Activated CD4-positive, alpha-beta memory T cell treated with anti-CD3 and anti-CD28 coated beads for 36 hours (primary cell): Measurements from ENCODE around the gene ANKRD63. TPM values are rescaled to one million over a fixed set of nuclear protein-coding genes. Genes with fewer than 3 reads are reported as not detected.

Experiments used
- CTCF ChIA-PET: fragments of 350-600 bp; sonication (Branson Sonifier 250); formaldehyde crosslinking; loops from one replicate; lab custom pipeline; 2021; ENCODE audit warnings: antibody characterized with exemption, inconsistent platforms; lab: Charles Lee
- POLR2A ChIA-PET: fragments of 350-600 bp; sonication (Branson Sonifier 250); formaldehyde crosslinking; loops from one replicate; lab custom pipeline; 2021; ENCODE audit warnings: antibody characterized with exemption; lab: Charles Lee
- DNase-seq: peaks from one replicate; pipeline ENCODE4 v3.0.0-alpha.2; 2020
- H3K27ac Mint-ChIP-seq: one replicate; pipeline ENCODE4 v1.8.0; 2021; ENCODE audit warnings: mixed read lengths
- H3K27me3 Mint-ChIP-seq: one replicate; pipeline ENCODE4 v1.8.0; 2021; ENCODE audit warnings: mixed read lengths
- H3K36me3 Mint-ChIP-seq: one replicate; pipeline ENCODE4 v1.8.0; 2021; ENCODE audit warnings: mixed read lengths
- H3K4me1 Mint-ChIP-seq: one replicate; pipeline ENCODE4 v1.8.0; 2021; ENCODE audit warnings: low read depth, mixed read lengths
- H3K4me3 Mint-ChIP-seq: one replicate; pipeline ENCODE4 v1.8.0; 2021; ENCODE audit warnings: mild to moderate bottlenecking, mixed read lengths
- H3K9me3 Mint-ChIP-seq: one replicate; pipeline ENCODE4 v1.8.0; 2021; ENCODE audit warnings: mixed read lengths
- intact Hi-C: fragments of 100-400 bp; cut with micrococcal nuclease; formaldehyde crosslinking; loops from one replicate; pipeline ENCODE4 v1.15.1; 2023
- total RNA-seq, 2 experiments: library from RNA; stranded (reverse); gene quantifications; one replicate each; pipeline ENCODE4 v1.2.3, GENCODE V29; 2021

The ANKRD63 gene
- total RNA-seq, 2 experiments from 2014 or later: not detected

DNA sequence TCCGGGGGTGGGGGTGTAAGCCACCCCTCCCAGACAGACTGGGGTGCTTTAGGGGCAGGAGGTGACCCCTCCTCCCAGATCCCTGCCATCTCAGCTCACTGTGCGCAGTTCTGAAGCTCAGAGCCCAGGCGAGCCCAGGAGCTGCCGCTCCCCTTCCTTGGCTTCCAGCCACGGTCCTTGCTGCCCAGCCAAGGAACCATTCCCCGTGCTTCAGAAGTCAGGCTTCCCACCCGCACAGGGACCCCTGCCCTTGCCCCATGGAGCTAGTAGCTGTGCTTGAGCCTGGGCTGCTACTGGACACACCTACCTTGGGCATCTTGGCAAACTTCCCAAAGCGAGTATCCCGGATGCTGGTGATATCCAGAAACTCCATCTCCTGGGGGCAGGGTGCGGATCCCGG, 20.1 kb upstream of the ANKRD63 start:
- Mint-ChIP-seq H3K4me1 (peaks cover 11% of the 10 kb centered on the region), H3K27ac (no peak overlapping the region), H3K4me3 (no peak overlapping the region), H3K27me3 (no peaks in the 10 kb centered on the region), H3K9me3 (peaks cover 8% of the 10 kb centered on the region), H3K36me3 (peaks cover 37% of the 10 kb centered on the region)
- intact Hi-C loops: loop anchor here (10.0 kb wide), 1 partner anchor 518 kb away; the partner anchor contains the start of gene FSIP1
- POLR2A ChIA-PET: no interaction called here
- DNase-seq: no peak
- CTCF ChIA-PET: interaction anchor here (1.4 to 23.9 kb wide), 2 partner anchors 20 to 27 kb away, joined by 4 to 500 read pairs; partner anchors contain the start of gene INAFM2

DNA sequence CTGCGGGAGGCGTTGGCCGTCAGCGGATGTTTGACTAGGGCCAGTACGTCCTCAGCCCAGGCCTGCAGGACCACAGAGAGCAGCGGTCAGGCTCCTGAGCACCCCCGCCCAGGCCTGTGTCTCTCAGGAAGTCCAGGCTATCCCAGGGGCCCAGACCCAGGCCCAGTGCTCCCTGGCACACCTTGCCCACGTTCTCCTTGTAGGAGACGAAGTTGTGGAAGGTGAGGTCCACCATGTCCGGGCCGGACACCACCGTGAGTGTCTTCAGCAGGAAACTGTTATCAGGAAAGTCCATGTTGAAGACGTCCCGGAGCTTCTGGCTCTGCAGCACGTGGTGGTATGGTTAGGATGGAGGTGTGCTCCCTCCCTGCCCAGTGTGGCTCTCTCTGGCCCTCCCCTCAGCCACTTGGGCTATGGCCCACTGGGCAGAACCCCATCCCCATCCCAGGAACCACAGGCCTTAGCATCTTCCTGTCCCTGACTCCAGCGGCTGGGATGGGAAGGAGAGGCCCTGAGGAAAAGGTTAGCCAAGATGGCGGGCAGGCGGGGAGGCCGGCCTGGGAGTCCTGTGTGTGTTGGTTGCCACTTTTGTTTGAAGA, 19.5 kb upstream of the ANKRD63 start:
- intact Hi-C loops: loop anchor here (10.0 kb wide), 1 partner anchor 518 kb away; the partner anchor contains the start of gene FSIP1
- peaks cover 37% of the 10 kb centered on the region for H3K36me3 Mint-ChIP-seq
- POLR2A ChIA-PET: no interaction called here

DNA sequence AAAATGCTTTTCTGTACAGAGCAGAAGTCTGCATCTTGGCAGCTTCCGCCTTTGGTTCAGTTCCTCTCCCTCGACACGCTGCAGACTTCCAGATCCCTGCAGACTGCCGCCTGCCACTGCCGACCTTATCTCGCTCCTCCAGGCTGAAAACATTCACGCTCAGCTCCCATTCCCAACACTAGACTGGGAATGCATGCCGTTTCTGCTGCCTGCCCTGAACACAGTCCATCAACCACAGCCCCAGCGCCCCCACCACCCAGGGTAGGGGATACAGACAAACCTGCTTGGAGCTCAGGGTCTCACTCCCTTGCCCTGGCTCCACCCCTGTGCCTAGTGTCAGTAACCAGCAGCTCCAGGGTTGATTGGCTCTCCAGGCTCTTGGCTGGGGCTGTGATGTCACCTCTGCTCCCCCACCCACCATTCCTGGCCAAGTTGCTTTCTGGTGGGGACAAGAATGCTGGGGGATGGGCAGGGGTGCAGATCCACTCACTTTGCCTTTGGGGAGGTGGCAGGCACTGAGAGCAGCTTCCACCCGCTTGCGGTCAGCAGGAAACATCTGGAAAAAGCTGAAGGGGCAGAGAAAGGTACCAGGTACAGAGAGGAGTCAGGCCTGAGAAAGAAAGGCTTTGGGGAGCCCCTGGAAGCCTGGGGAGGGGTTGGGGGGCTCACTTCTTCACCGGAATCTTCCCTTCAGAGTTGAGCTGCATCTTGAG, 18.8 kb upstream of the ANKRD63 start:
- Mint-ChIP-seq H3K36me3 (peaks cover 38% of the 10 kb centered on the region), H3K9me3 (peaks cover 8% of the 10 kb centered on the region), H3K4me3 (no peak overlapping the region), H3K4me1 (peaks cover 10% of the 10 kb centered on the region), H3K27me3 (no peaks in the 10 kb centered on the region), H3K27ac (no peak overlapping the region)
- no peak for DNase-seq
- POLR2A ChIA-PET: no interaction called here
- intact Hi-C loops: loop anchor here (10.0 kb wide), 1 partner anchor 517 kb away; the partner anchor contains the start of gene FSIP1
- CTCF ChIA-PET: interaction anchor here (0.7 to 23.9 kb wide), 4 partner anchors 8 to 36 kb away, joined by 3 to 500 read pairs (median 8); no protein-coding TSS in a partner anchor

More for the DNA sequence above, 19.5 kb upstream of the ANKRD63 start:
- peaks cover 11% of the 10 kb centered on the region for H3K4me1 Mint-ChIP-seq
- H3K27ac Mint-ChIP-seq: no peak overlapping the region
- peaks cover 8% of the 10 kb centered on the region for H3K9me3 Mint-ChIP-seq
- no peak overlapping the region for H3K4me3 Mint-ChIP-seq
- CTCF ChIA-PET: interaction anchor here (2.6 to 23.9 kb wide), 2 partner anchors 8 to 26 kb away, joined by 11 to 500 read pairs; no protein-coding TSS in a partner anchor
- H3K27me3 Mint-ChIP-seq: no peaks in the 10 kb centered on the region
- DNase-seq: no peak

DNA sequence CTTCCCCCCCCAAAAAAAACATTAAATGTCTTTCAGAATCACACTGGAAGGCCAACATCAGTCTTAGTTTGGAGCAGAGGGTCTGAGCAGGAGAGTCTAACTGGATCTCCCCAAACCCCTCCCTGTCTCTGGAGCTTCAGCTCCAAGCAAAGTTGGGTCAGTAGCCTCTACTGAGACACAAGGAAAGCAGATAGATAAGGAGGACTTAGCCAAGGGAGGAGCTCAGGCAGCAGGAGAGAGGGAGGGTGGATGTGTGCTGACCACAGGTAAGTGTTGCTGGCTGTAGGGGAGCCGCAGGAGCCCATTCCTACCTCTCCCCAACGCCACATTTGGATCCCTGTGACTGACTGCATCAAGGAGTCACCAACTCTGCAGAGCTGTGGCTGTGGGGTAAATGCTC, 17.9 kb upstream of the ANKRD63 start:
- intact Hi-C loops: loop anchor here (10.0 kb wide), 1 partner anchor 516 kb away; the partner anchor contains the start of gene FSIP1
- Mint-ChIP-seq H3K9me3 (peaks cover 8% of the 10 kb centered on the region), H3K36me3 (peaks cover 38% of the 10 kb centered on the region), H3K4me3 (no peak overlapping the region), H3K27me3 (no peaks in the 10 kb centered on the region), H3K27ac (no peak overlapping the region), H3K4me1 (peaks cover 2% of the 10 kb centered on the region)
- ChIA-PET POLR2A (no interaction called here), CTCF (interaction anchor here (0.6 to 23.9 kb wide), 5 partner anchors 9 to 302 kb away, joined by 3 to 500 read pairs (median 4); no protein-coding TSS in a partner anchor)
- no peak for DNase-seq

DNA sequence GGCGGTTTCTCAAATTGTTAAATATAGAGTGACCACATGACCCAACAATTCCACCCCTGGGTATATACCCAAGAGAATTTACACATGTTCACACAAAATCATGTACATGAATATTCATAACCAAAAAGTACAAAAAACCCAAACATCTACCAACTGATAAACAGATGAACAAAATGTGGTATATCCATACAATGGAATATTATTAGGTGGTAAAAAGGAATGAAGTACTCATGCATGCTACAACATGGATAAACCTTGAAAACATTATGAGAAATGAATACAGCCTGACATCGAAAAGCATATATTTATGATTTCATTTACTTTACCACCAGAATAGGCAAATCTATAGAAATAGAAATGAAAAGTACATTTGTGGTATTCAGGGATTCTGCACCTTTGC, 17.5 kb upstream of the ANKRD63 start:
- H3K4me1 Mint-ChIP-seq: no peaks in the 10 kb centered on the region
- peaks cover 8% of the 10 kb centered on the region for H3K9me3 Mint-ChIP-seq
- no peak for DNase-seq
- no peak overlapping the region for H3K27ac Mint-ChIP-seq
- ChIA-PET CTCF (interaction anchor here (0.6 to 23.9 kb wide), 4 partner anchors 10 to 301 kb away, joined by 3 to 500 read pairs (median 8); no protein-coding TSS in a partner anchor), POLR2A (no interaction called here)
- H3K4me3 Mint-ChIP-seq: no peak overlapping the region
- intact Hi-C loops: loop anchor here (10.0 kb wide), 1 partner anchor 516 kb away; the partner anchor contains the start of gene FSIP1
- peaks cover 38% of the 10 kb centered on the region for H3K36me3 Mint-ChIP-seq
- H3K27me3 Mint-ChIP-seq: no peaks in the 10 kb centered on the region

DNA sequence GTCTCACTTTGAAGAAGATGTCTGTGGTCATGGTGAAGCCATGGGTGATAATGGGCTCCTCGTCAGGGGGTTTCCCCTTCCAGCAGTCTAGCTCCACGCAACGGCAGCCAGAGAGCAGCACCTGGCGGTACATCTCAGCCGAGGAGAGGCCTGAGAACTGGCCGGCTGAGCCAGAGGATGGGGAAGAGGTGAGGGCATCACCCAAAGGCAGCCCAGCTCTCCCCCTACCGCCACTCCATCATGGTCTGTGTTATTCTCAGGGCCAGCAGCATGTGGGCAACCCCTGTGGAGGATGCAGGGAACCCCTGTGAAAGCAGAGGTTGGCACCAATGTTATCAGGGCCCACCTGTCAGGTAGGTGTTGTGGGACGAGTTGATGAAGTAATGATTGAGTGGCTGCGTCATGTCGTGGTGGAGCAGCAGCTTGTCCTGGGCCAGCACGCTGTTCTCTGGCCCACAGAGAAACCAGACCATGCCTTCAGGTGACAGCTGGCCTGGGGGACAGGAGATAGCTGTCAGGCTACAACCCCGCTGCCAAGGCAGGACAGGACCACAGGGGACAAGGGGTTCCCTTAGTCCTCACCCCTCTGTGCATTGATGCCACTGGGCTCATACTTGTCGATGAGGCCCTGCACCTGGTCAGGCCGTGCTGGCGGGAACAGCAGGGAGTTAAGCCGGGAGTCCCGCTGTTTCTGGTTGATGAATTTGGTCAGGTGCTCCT, 15.5 kb upstream of the ANKRD63 start:
- peaks cover 36% of the 10 kb centered on the region for H3K36me3 Mint-ChIP-seq
- intact Hi-C loops: no loop called here
- POLR2A ChIA-PET: interaction anchor here (1.1 kb wide), 1 partner anchor 11 kb away, joined by 3 read pairs; no protein-coding TSS in a partner anchor

DNA sequence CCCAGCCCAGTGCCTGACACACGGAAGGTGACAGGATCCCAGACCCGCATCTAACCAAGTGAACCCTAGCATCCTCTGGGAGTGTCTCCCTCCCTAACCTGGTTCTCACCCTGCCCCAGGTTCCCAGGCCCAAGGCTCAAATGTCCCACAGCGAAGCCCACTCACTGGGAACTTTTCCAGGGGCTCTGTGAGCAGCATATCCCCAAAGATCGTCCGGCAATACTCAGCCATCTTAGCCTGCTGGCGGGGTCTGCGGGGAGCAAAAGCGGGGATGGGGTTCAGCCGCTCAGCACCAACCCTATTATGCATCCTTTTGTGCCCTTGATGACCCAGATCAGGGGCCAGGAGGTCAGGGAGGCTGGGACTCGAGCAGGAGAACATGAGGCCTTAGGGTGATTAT, 14.5 kb upstream of the ANKRD63 start:
- DNase-seq: no peak
- CTCF ChIA-PET: interaction anchor here (1.0 to 1.5 kb wide), 3 partner anchors 11 to 23 kb away, joined by 3 to 4 read pairs (median 3); no protein-coding TSS in a partner anchor
- intact Hi-C loops: no loop called here
- POLR2A ChIA-PET: no interaction called here
- H3K4me1 Mint-ChIP-seq: no peaks in the 10 kb centered on the region
- peaks cover 33% of the 10 kb centered on the region for H3K36me3 Mint-ChIP-seq
- no peak overlapping the region for H3K27ac Mint-ChIP-seq
- H3K4me3 Mint-ChIP-seq: no peak overlapping the region
- H3K9me3 Mint-ChIP-seq: peaks cover 8% of the 10 kb centered on the region
- H3K27me3 Mint-ChIP-seq: no peaks in the 10 kb centered on the region

More for the DNA sequence above, 15.5 kb upstream of the ANKRD63 start:
- H3K4me3 Mint-ChIP-seq: no peak overlapping the region
- H3K9me3 Mint-ChIP-seq: peaks cover 8% of the 10 kb centered on the region
- CTCF ChIA-PET: interaction anchor here (0.9 to 1.5 kb wide), 3 partner anchors 10 to 23 kb away, joined by 3 to 4 read pairs (median 4); no protein-coding TSS in a partner anchor
- no peaks in the 10 kb centered on the region for H3K4me1 Mint-ChIP-seq
- no peaks in the 10 kb centered on the region for H3K27me3 Mint-ChIP-seq
- no peak for DNase-seq
- no peak overlapping the region for H3K27ac Mint-ChIP-seq

DNA sequence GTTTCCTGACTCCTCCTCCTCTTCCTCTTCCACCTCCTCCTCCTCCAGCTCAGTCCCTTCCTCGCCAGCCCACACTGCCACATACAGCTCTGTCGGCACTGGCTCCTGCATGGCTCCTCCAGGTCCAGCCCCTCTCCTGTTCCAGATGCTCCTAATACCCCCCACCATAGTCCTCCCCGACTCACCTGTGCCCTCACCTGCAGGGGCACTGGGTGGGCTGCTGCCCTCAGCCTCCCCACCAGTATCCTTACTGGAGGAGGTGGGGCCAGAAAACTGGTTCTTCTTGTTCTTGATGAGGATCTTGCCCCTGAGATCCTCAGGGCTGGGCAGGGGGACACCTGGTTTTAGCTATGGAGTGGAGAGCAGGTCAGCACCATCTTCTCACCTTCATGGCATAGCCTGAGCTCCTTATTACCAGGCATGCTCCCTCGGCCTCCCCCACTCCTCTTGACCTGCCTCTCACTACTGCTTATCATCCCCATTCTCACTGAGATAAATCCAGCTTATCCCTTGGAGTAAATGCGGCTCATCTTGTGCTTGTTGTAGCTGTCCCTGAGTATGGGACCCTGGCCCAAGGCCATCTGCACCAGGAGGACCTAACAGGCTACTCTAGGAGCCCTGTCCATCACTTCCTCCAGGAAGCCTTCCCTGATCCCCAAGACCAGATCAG, 13.8 kb upstream of the ANKRD63 start:
- H3K27ac Mint-ChIP-seq: no peak overlapping the region
- peaks cover 27% of the 10 kb centered on the region for H3K36me3 Mint-ChIP-seq
- intact Hi-C loops: no loop called here
- H3K9me3 Mint-ChIP-seq: peaks cover 8% of the 10 kb centered on the region
- no peak overlapping the region for H3K4me3 Mint-ChIP-seq
- DNase-seq: no peak
- ChIA-PET CTCF (interaction anchor here (0.6 to 1.0 kb wide), 2 partner anchors 22 to 24 kb away, joined by 3 read pairs; no protein-coding TSS in a partner anchor), POLR2A (no interaction called here)
- no peaks in the 10 kb centered on the region for H3K4me1 Mint-ChIP-seq
- no peaks in the 10 kb centered on the region for H3K27me3 Mint-ChIP-seq

DNA sequence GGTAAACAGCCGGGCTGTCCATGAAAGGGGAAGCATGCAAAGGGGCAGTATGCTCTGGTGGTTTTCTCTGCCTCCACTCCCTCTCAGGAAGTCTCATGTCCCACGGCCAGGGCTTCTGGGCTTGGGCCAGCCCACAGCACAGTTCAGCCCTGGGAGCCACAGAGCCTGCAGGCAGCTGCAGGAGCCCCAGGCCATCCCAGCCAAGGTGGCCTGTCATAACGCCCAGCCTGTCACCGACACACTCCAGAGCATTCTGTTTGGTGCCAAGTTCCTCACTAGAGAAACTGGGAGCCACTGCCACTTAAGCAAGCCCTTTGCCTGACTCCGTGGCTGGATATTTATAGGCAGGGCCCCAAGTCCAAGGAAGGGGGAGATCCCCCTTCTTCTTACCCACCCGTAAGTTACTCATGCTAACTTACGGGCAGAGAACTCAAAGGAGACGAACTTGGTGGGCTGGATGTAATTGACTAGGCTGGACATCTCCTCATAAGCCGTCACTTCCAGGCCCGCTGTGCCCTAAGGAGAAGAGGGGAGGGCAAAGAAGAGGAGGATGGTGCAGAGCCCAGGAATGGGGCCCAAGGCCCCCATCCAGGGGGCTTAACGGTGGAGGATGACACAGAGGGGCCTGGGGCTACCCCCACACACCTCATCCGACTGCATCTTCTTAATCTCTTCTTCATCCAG, 13.2 kb upstream of the ANKRD63 start:
- Mint-ChIP-seq H3K36me3 (peaks cover 22% of the 10 kb centered on the region), H3K4me1 (no peaks in the 10 kb centered on the region), H3K27me3 (no peaks in the 10 kb centered on the region), H3K9me3 (peaks cover 8% of the 10 kb centered on the region), H3K27ac (no peak overlapping the region), H3K4me3 (no peak overlapping the region)
- intact Hi-C loops: no loop called here
- ChIA-PET CTCF (interaction anchor here (0.6 to 1.5 kb wide), 4 partner anchors 21 to 42 kb away, joined by 3 to 4 read pairs (median 3); no protein-coding TSS in a partner anchor), POLR2A (no interaction called here)
- no peak for DNase-seq

DNA sequence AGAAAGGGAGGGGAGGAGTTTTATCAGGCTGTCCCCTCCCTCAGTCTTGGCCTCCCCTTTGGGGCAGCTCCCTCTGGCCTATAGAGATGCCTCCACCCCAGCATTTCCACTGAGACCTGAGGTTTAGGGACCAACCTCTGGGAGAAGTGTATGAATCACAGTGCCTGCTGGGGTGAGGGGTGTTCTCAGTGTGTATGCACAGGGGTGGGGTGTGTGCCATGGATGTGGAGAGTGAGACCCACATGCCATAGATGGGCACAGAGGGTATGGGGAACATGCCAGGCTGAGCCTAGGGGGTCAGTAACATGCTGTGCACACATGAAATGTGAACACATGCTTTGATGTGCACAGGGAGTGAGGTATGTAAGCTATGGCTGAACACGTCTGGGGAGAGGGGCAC, 12.4 kb upstream of the ANKRD63 start:
- Mint-ChIP-seq H3K36me3 (peaks cover 15% of the 10 kb centered on the region), H3K4me3 (no peak overlapping the region), H3K9me3 (peaks cover 3% of the 10 kb centered on the region), H3K4me1 (no peaks in the 10 kb centered on the region), H3K27me3 (no peaks in the 10 kb centered on the region), H3K27ac (no peak overlapping the region)
- CTCF ChIA-PET: interaction anchor here (1.1 to 1.5 kb wide), 3 partner anchors 12 to 42 kb away, joined by 3 to 4 read pairs (median 3); partner anchors contain the start of gene PLCB2
- intact Hi-C loops: no loop called here
- POLR2A ChIA-PET: interaction anchor here (0.9 kb wide), 1 partner anchor 10 kb away, joined by 3 read pairs; no protein-coding TSS in a partner anchor
- no peak for DNase-seq
